Endothelial cell of umbilical vein (primary cell): ENCODE results near the gene SUGCT. TPM values are rescaled to one million over a fixed set of nuclear protein-coding genes. Genes with fewer than 3 reads are reported as not detected.

Source experiments
- BruUV-seq: library from RNA; stranded (reverse); fragments of 400-500 nt; replicated peaks from 2 replicates; lab custom pipeline; 2021; lab: Mats Ljungman, UMichigan
- CTCF ChIA-PET: fragments of 300-600, 350-600 bp; sonication (Branson Sonifier 250); formaldehyde crosslinking; loops from one replicate; lab custom pipeline; 2021; ENCODE audit warnings: antibody characterized with exemption, inconsistent platforms; lab: Charles Lee
- POLR2A ChIA-PET: fragments of 300-600, 350-600 bp; sonication (Branson Sonifier 250); formaldehyde crosslinking; loops from one replicate; lab custom pipeline; 2021; ENCODE audit warnings: antibody characterized with exemption, inconsistent platforms; lab: Charles Lee
- DNase-seq: peaks from one replicate; pipeline ENCODE4 v3.0.0-alpha.2; 2011; ENCODE audit warnings: low read depth, low spot score
- FAIRE-seq: peaks from 2 replicates; lab custom pipeline; 2011; peaks lifted over from hg19 to GRCh38; lab: Jason Lieb, UNC
- H2AFZ ChIP-seq: 2 replicates; pipeline ENCODE4 v1.6.0; 2012; ENCODE audit warnings: low read depth, low read length, control low read depth, inconsistent platforms
- H3K27ac ChIP-seq: 2 replicates; pipeline ENCODE4 v1.5.1; 2011; ENCODE audit warnings: low read depth, mild to moderate bottlenecking, control low read depth, low read length, moderate library complexity; ENCODE audit not compliant: insufficient read depth
- H3K27me3 ChIP-seq, 2 experiments: 2 replicates each; pipeline versions ENCODE4 v1.6.0 to v1.6.1; 2011; ENCODE audit warnings: low read length in 2 of 2, mixed read lengths in 1 of 2; ENCODE audit not compliant: control insufficient read depth in 2 of 2, insufficient read depth in 2 of 2
- H3K36me3 ChIP-seq, 2 experiments: 2 replicates in 1 of 2; 3 replicates in 1 of 2; pipeline ENCODE4 v1.5.1; 2011; ENCODE audit warnings: low read length in 2 of 2, mild to moderate bottlenecking in 1 of 2, moderate library complexity in 1 of 2; ENCODE audit not compliant: control insufficient read depth in 2 of 2, insufficient read depth in 2 of 2; ENCODE audit errors: extremely low read depth in 1 of 2
- H3K4me1 ChIP-seq: 3 replicates; pipeline ENCODE4 v1.5.1; 2011; ENCODE audit warnings: mild to moderate bottlenecking, low read length; ENCODE audit not compliant: control insufficient read depth, insufficient read depth; ENCODE audit errors: extremely low read depth
- H3K4me2 ChIP-seq: 2 replicates; pipeline ENCODE4 v1.6.1; 2011; ENCODE audit warnings: low read length, control low read depth, mixed read lengths; ENCODE audit not compliant: insufficient read depth
- H3K4me3 ChIP-seq, 3 experiments: fragments of 200-600 bp in 1 of 3; sonication (generic), shearing (Covaris generic) in 1 of 3; replicated peaks in 1 of 3; 2 replicates each; pipeline ENCODE4 v1.5.1; 2011 to 2016; ENCODE audit warnings: control low read depth in 3 of 3, low read length in 3 of 3, mild to moderate bottlenecking in 2 of 3, inconsistent platforms in 1 of 3, low read depth in 1 of 3, moderate library complexity in 1 of 3; ENCODE audit not compliant: insufficient read depth in 1 of 3
- H3K79me2 ChIP-seq: 2 replicates; pipeline ENCODE4 v1.6.0; 2012; ENCODE audit warnings: low read length, inconsistent platforms; ENCODE audit not compliant: control insufficient read depth, insufficient read depth
- H3K9ac ChIP-seq: replicated peaks from 2 replicates; pipeline ENCODE3; 2011; ENCODE audit warnings: low read length, control low read depth; ENCODE audit not compliant: insufficient read depth; ENCODE audit errors: extremely low read depth
- H3K9me1 ChIP-seq: replicated peaks from 3 replicates; pipeline ENCODE4 v1.6.0; 2011; ENCODE audit warnings: mild to moderate bottlenecking, low read length; ENCODE audit not compliant: control insufficient read depth, insufficient read depth; ENCODE audit errors: extremely low read depth
- H3K9me3 ChIP-seq: replicated peaks from 2 replicates; pipeline ENCODE4 v1.5.1; 2012; ENCODE audit warnings: low read length, inconsistent platforms; ENCODE audit not compliant: control insufficient read depth, insufficient read depth
- H4K20me1 ChIP-seq: replicated peaks from 2 replicates; pipeline ENCODE3; 2011; ENCODE audit warnings: mild to moderate bottlenecking, low read length; ENCODE audit not compliant: control insufficient read depth, insufficient read depth; ENCODE audit errors: extremely low read depth
- EZH2 ChIP-seq: IDR thresholded peaks from 2 replicates; pipeline ENCODE4 v1.6.1; 2012; ENCODE audit warnings: borderline replicate concordance, low read depth, mild to moderate bottlenecking, moderate library complexity, low read length, inconsistent platforms; ENCODE audit not compliant: severe bottlenecking
- FOS ChIP-seq: IDR thresholded peaks from 2 replicates; pipeline ENCODE4 v1.6.1; 2011; ENCODE audit warnings: mild to moderate bottlenecking, low read length, moderate library complexity, borderline replicate concordance; ENCODE audit not compliant: insufficient read depth
- JUN ChIP-seq: IDR thresholded peaks from 2 replicates; pipeline ENCODE4 v1.6.1; 2011; ENCODE audit warnings: borderline replicate concordance, low read depth; ENCODE audit not compliant: insufficient read length, insufficient read depth
- MAX ChIP-seq: IDR thresholded peaks from 2 replicates; pipeline ENCODE4 v1.6.1; 2011; ENCODE audit not compliant: insufficient read depth, insufficient read length
- MYC ChIP-seq: IDR thresholded peaks from one replicate; pipeline ENCODE4 v1.6.1; 2011; ENCODE audit warnings: mild to moderate bottlenecking, low read depth, low read length
- POLR2A ChIP-seq: IDR thresholded peaks from 2 replicates; pipeline ENCODE4 v1.6.1; 2012; ENCODE audit warnings: low read depth, mild to moderate bottlenecking, control low read depth, low read length
- POLR2AphosphoS5 ChIP-seq: IDR thresholded peaks from 2 replicates; pipeline ENCODE4 v1.6.1; 2012; ENCODE audit warnings: low read depth, mild to moderate bottlenecking, control low read depth, low read length, moderate library complexity; ENCODE audit not compliant: insufficient read depth
- dilution Hi-C: fragments of 300-500 bp; cut with MboI; formaldehyde crosslinking; loops from one replicate; pipeline ENCODE4 v1.15.0; 2019; ENCODE audit warnings: low sequenced_read_pairs; ENCODE audit not compliant: extremely low pct_ligation_motif_present
- intact Hi-C: fragments of 100-400 bp; cut with micrococcal nuclease; formaldehyde crosslinking; loops from one replicate; pipeline ENCODE4 v1.10.0; 2022
- polyA plus RNA-seq, 4 experiments: library from polyadenylated mRNA; depleted of rRNA in 3 of 4; stranded (reverse) in 3 of 4; unstranded in 1 of 4; fragments of >200 nt; gene quantifications; 2 replicates each; pipeline versions ENCODE4 v1.2.1 to v1.2.3, GENCODE V29; 2011 to 2012; ENCODE audit warnings: missing spikeins in 1 of 4
- total RNA-seq: library from RNA; stranded (reverse); gene quantifications from 2 replicates; pipeline ENCODE4 v1.2.3, GENCODE V29; 2021
- TF ChIP-seq, protein P1 (sequence below), 2 donors: IDR thresholded peaks; 1 replicate in 1 of 2; 2 replicates in 1 of 2; pipeline ENCODE4 v1.5.1; 2011; ENCODE audit warnings: low read length in 2 of 2, mild to moderate bottlenecking in 2 of 2, moderate library complexity in 2 of 2, control low read depth in 1 of 2, inconsistent platforms in 1 of 2, low read depth in 1 of 2; ENCODE audit not compliant: insufficient read depth in 1 of 2; ENCODE audit errors: extremely low read depth in 1 of 2

SUGCT gene
- total and polyA plus RNA-seq, 2 donors (not counting 3 experiments of a cell fraction or from before 2014, with no cell fraction given) = 1.2 to 1.4 TPM

GRCh38 chr7:40810274-40810673, 675.5 kb downstream of the SUGCT start:
- no peak for TF ChIP-seq EZH2
- TF ChIP-seq FOS = no peak
- TF ChIP-seq MYC = no peak
- TF ChIP-seq JUN = no peak
- TF ChIP-seq POLR2A = no peak
- TF ChIP-seq, protein P1, sequence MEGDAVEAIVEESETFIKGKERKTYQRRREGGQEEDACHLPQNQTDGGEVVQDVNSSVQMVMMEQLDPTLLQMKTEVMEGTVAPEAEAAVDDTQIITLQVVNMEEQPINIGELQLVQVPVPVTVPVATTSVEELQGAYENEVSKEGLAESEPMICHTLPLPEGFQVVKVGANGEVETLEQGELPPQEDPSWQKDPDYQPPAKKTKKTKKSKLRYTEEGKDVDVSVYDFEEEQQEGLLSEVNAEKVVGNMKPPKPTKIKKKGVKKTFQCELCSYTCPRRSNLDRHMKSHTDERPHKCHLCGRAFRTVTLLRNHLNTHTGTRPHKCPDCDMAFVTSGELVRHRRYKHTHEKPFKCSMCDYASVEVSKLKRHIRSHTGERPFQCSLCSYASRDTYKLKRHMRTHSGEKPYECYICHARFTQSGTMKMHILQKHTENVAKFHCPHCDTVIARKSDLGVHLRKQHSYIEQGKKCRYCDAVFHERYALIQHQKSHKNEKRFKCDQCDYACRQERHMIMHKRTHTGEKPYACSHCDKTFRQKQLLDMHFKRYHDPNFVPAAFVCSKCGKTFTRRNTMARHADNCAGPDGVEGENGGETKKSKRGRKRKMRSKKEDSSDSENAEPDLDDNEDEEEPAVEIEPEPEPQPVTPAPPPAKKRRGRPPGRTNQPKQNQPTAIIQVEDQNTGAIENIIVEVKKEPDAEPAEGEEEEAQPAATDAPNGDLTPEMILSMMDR (IDR thresholded peaks at IDR 0.05; ENCODE audit: extremely low read depth in 1 of 2, insufficient read depth in 1 of 2, low read depth in 1 of 2, low read length in 2 of 2) = no peak
- TF ChIP-seq POLR2AphosphoS5 = no peak
- no peak for TF ChIP-seq MAX
- CTCF ChIA-PET = no interaction called here
- Histone ChIP-seq H3K4me2 (no peak overlapping the region), H3K27me3 (no peaks in the 10 kb centered on the region), H3K9me3 (no peaks in the 10 kb centered on the region), H3K4me3 (no peak overlapping the region), H2AFZ (no peak overlapping the region), H4K20me1 (no peaks in the 10 kb centered on the region), H3K36me3 (no peaks in the 10 kb centered on the region), H3K9ac (no peak overlapping the region), H3K27ac (no peak overlapping the region), H3K4me1 (no peaks in the 10 kb centered on the region), H3K79me2 (no peaks in the 10 kb centered on the region), H3K9me1 (no peaks in the 10 kb centered on the region)
- FAIRE-seq = no peak
- POLR2A ChIA-PET = no interaction called here
- no peak for DNase-seq
- dilution Hi-C loops (no loop called here), intact Hi-C loops (no loop called here)
- BruUV-seq = no TSS peak
